ENCODE data around the gene CDON.

CDON gene

GRCh38 chr11:125959511-125959910, 103.2 kb downstream of the CDON start:
- TF ChIP-seq CTCF (conservative IDR thresholded peaks at IDR 0.05) = no peak

GRCh38 chr11:125958872-125959400, 103.7 kb downstream of the CDON start:
- no peak overlapping the region for H3K27ac ChIP-seq
- TF ChIP-seq CTCF (conservative IDR thresholded peaks at IDR 0.05) = no peak

More at GRCh38 chr11:125959511-125959910, 103.2 kb downstream of the CDON start:
- no peak overlapping the region for H3K27ac ChIP-seq

GRCh38 chr11:125957618-125958332, 104.9 kb downstream of the CDON start:
- no peak for TF ChIP-seq CTCF (conservative IDR thresholded peaks at IDR 0.05)
- H3K27ac ChIP-seq = no peak overlapping the region

DNA sequence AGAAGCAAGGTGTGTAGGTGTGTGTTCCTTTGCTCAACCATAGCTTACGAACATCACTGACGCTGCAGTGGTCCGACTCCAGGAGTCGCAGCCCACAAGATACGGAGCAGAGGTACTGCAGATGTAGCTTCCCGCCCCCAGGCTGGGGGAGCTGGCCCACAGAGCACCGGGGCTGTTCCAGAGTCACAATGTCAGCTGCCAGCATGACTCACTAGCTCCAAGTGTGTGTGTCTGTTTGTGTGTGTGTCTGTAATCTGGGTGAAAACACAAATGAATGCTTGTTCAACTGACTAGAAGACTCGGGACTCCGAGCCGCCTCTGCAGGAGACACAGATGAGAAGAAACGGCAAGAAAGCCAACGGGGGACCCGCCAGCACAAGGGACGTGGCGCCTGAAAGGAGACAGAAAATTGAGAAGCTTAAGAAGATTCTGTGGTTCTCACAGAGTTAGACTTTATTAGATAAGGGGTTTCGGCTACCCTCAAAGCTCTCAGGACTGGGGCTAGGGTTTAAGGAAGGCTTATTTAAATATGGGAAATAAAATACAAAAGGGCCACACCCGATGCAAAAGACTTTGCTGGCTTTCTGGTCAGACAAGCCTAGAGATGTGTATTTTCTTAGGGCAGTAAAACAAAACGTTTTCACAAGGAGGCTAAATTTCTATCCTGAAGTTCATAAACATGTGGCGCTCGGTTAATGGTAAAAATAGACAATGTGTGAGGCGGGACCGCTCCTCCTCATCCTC, 106.1 kb downstream of the CDON start:
- TF ChIP-seq CTCF (conservative IDR thresholded peaks at IDR 0.05) = no peak
- H3K27ac ChIP-seq = no peak overlapping the region

GRCh38 chr11:125955856-125956255, 106.8 kb downstream of the CDON start:
- TF ChIP-seq CTCF (conservative IDR thresholded peaks at IDR 0.05) = no peak
- H3K27ac ChIP-seq = no peak overlapping the region

- TF ChIP-seq CTCF (conservative IDR thresholded peaks at IDR 0.05) = no peak
- no peak overlapping the region for H3K27ac ChIP-seq
Measured at GRCh38 chr11:125954945-125955640, 107.6 kb downstream of the CDON start.

Measured in VCaP (cell line).